GM12892 (cell line): ENCODE data around the gene OPCML.

Source experiments
- POLR2A ChIP-seq: IDR thresholded peaks from 2 replicates; pipeline ENCODE4 v1.6.1; 2011; ENCODE audit warnings: low read depth, low read length, control low read depth
- POLR2AphosphoS5 ChIP-seq: IDR thresholded peaks from 2 replicates; pipeline ENCODE4 v1.6.1; 2011; ENCODE audit warnings: low read depth, low read length, control low read depth
- TAF1 ChIP-seq: IDR thresholded peaks from 2 replicates; pipeline ENCODE4 v1.6.1; 2011; ENCODE audit warnings: low read depth, mild to moderate bottlenecking, control low read depth, low read length, borderline replicate concordance

DNA sequence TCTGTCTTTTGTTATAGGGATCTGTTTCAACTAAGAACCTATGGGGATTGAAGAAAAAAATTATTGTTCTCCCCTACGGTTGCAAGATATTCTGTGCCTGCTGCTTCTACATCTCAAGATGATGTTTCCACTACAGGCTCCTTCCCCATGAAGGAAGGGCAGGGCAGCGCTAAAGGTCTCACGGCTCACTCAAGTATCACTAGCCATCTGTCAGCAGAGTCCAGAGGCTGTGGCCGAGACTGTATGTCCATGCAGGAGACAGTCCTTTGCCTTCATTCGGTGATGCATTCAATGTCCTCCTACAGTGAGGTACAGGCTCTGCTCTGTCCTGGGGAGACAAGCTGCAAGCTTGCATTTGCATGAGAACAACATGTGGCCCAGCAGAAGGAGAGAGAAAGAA lies 518.0 kb downstream of the OPCML start:
- TF ChIP-seq POLR2A (no peak), POLR2AphosphoS5 (no peak), TAF1 (no peak)
